ENCODE data around the gene TPBGL. TPM values are rescaled to one million over a fixed set of nuclear protein-coding genes. Genes with fewer than 3 reads are reported as not detected.

Gene TPBGL
- total and polyA plus RNA-seq, 4 donors: 0.11 to 3.3 (median 1.6) TPM

GRCh38 chr11:75242722-75243600 lies 2.4 kb downstream of the TPBGL start:
- no peaks in the 10 kb centered on the region for H3K36me3 ChIP-seq (ENCODE audit: control insufficient read depth, insufficient read depth, low read length)
- H3K4me3 ChIP-seq (ENCODE audit: low read depth, low read length): no peak overlapping the region
- H3K9me3 ChIP-seq (ENCODE audit: control insufficient read depth, insufficient read depth, low read length): no peaks in the 10 kb centered on the region
- H3K4me1 ChIP-seq (ENCODE audit: control insufficient read depth, insufficient read depth, low read length): peaks cover 19% of the 10 kb centered on the region
- no peak for DNase-seq (ENCODE audit: low read depth in 4 of 6, low spot score in 6 of 6)
- H3K27me3 ChIP-seq (ENCODE audit: control insufficient read depth, insufficient read depth, low read length): peaks cover 24% of the 10 kb centered on the region
- WGBS (ENCODE audit: insufficient coverage): 83% methylated on average over 10 of the region's 16 CpGs
- no peak overlapping the region for H3K27ac ChIP-seq (ENCODE audit: low read depth, low read length)

DNA sequence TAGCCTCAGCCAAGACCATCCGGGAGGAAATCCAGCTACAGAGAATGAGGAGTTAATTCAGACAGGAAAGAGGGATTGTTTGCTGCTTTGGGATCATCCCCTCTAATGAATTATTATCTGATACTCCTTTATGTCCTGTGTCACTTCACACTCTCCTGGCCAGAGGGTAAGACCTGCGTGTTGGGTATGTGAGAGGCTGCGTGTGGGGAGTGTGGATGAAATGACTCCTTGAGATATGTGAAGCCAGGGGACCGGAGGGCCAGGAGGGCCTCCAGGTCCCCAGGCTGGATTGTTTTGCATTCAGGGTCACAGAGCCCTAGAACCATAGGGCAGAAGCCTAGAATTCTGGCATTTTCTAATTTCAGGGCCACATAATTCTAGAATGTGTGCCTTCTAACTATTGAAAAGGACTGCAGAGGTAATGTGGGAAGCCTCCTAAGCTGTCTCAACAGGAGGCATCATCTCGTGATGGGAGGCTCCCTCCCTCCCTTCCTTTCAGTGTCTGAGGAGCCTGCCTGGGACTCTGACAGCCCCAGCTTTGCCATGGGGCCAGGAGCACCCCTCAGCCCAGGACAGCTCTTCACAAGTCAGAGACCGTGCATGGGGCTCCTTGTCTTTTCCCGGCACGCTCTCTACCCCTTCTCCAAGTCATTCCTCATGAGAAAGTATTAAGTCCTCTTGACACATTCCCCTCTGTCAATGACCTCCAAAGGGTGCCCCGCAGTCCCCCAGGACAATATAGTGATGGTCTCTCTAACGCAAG lies 3.7 kb downstream of the TPBGL start:
- peaks cover 24% of the 10 kb centered on the region for H3K4me1 ChIP-seq (ENCODE audit: control insufficient read depth, insufficient read depth, low read length)
- DNase-seq (ENCODE audit: low read depth in 4 of 6, low spot score in 6 of 6): no peak
- H3K27ac ChIP-seq (ENCODE audit: low read depth, low read length): no peak overlapping the region
- H3K27me3 ChIP-seq (ENCODE audit: control insufficient read depth, insufficient read depth, low read length): peaks cover 24% of the 10 kb centered on the region
- WGBS (ENCODE audit: insufficient coverage): 76% methylated on average over 6 of the region's 10 CpGs
- H3K4me3 ChIP-seq (ENCODE audit: low read depth, low read length): no peak overlapping the region
- H3K36me3 ChIP-seq (ENCODE audit: control insufficient read depth, insufficient read depth, low read length): no peaks in the 10 kb centered on the region
- no peaks in the 10 kb centered on the region for H3K9me3 ChIP-seq (ENCODE audit: control insufficient read depth, insufficient read depth, low read length)

- no peak overlapping the region for H3K27ac ChIP-seq (ENCODE audit: low read depth, low read length)
- peaks cover 17% of the 10 kb centered on the region for H3K27me3 ChIP-seq (ENCODE audit: control insufficient read depth, insufficient read depth, low read length)
- DNase-seq (ENCODE audit: low read depth in 4 of 6, low spot score in 6 of 6): no peak
- peaks cover 19% of the 10 kb centered on the region for H3K4me1 ChIP-seq (ENCODE audit: control insufficient read depth, insufficient read depth, low read length)
- no CpG with 5 or more reads among the region's 5 CpGs for WGBS (ENCODE audit: insufficient coverage)
- no peak overlapping the region for H3K4me3 ChIP-seq (ENCODE audit: low read depth, low read length)
- H3K9me3 ChIP-seq (ENCODE audit: control insufficient read depth, insufficient read depth, low read length): no peaks in the 10 kb centered on the region
- H3K36me3 ChIP-seq (ENCODE audit: control insufficient read depth, insufficient read depth, low read length): no peaks in the 10 kb centered on the region
Measured at GRCh38 chr11:75245356-75246005, 4.9 kb downstream of the TPBGL start.

DNA sequence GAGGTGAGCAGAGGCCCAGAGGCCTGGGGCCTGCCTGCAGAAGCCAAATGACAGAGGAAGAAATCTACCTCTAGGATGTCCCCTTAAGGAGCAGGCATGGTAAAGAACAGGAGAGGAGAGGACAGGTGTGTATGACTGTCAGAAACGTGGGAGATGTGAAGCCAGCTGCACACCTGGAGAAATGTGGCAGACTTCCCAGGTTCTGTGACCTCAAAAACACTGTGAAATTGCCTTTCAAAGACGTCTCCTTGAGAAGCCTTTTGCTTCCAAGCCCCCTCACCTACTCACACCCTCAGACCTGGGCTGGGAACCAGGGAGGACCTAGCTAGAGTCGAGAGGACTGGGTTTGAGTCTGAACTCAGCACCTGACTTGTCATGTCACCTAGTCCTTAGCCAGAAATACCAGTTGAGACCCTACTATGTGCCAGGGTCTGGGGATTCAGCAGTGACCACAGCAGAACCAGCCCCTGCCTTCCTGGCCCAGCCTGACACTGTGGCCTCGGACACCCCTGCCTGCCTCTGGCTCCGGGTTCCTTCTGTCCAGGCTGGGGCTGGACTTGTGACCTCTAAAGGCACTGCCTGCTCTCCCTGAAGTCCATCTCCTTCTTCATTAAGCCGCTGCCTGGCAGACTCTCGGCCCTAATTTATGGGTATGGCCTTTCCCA lies 5.6 kb downstream of the TPBGL start:
- Histone ChIP-seq H3K27ac (ENCODE audit: low read depth, low read length) (no peak overlapping the region), H3K4me3 (ENCODE audit: low read depth, low read length) (no peak overlapping the region), H3K36me3 (ENCODE audit: control insufficient read depth, insufficient read depth, low read length) (no peaks in the 10 kb centered on the region), H3K9me3 (ENCODE audit: control insufficient read depth, insufficient read depth, low read length) (no peaks in the 10 kb centered on the region), H3K27me3 (ENCODE audit: control insufficient read depth, insufficient read depth, low read length) (peaks cover 16% of the 10 kb centered on the region), H3K4me1 (ENCODE audit: control insufficient read depth, insufficient read depth, low read length) (peaks cover 15% of the 10 kb centered on the region)
- WGBS (ENCODE audit: insufficient coverage): 65% methylated on average over 6 of the region's 7 CpGs
- no peak for DNase-seq (ENCODE audit: low read depth in 4 of 6, low spot score in 6 of 6)

DNA sequence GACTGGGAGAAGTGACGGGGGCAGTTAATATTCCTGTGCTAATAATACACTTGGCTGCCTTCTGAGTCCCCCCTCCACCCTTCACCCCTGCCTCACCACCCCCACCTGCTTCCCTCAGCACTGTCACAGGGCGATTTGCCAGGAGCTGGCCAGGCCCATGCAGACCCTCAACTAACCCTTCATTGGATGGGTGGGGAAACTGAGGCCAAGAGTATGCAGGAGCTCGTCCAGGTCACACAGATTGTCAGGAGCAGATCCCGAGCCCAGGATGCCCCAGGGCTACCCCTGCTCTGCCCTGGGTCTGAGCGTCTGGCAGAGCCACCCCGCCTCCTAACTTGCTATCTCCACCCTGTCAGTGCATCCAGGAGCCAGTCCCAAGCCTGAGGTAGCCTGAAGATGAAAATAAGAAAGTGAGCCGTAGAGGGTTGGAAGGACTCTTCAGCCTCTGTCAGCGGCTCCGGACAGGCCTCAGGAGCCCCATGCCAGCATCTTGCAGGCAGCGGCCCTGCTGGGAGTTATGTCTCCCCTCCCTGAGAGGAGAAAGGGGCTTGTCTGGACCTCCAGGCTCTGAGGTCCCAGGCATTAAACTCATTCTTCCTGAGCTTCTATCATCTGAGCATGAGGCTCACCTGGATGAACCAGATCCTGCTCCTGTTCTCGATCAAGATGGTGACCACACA lies 6.2 kb downstream of the TPBGL start:
- Histone ChIP-seq H3K4me1 (ENCODE audit: control insufficient read depth, insufficient read depth, low read length) (peaks cover 14% of the 10 kb centered on the region), H3K4me3 (ENCODE audit: low read depth, low read length) (no peak overlapping the region), H3K27me3 (ENCODE audit: control insufficient read depth, insufficient read depth, low read length) (peaks cover 16% of the 10 kb centered on the region), H3K36me3 (ENCODE audit: control insufficient read depth, insufficient read depth, low read length) (no peaks in the 10 kb centered on the region), H3K9me3 (ENCODE audit: control insufficient read depth, insufficient read depth, low read length) (no peaks in the 10 kb centered on the region), H3K27ac (ENCODE audit: low read depth, low read length) (no peak overlapping the region)
- DNase-seq (ENCODE audit: low read depth in 4 of 6, low spot score in 6 of 6): no peak
- WGBS (ENCODE audit: insufficient coverage): 74% methylated on average over 5 of the region's 11 CpGs

DNA sequence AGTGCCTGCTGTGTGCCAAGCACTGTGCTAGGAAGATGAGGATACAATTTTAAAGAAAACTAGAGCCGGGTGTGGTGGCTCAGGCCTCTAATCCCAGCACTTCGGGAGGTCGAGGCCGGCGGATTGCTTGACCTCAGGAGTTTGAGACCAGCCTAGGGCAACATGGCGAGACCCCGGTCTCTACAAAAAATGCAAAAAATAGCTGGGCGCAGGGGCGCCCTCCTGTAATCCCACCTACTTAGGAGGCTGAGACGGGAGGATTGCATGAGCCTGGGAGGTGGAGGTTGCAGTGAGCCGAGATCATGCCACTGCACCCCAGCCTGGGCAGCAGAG lies 8.3 kb downstream of the TPBGL start:
- no peak overlapping the region for H3K4me3 ChIP-seq (ENCODE audit: low read depth, low read length)
- no peak for DNase-seq (ENCODE audit: low read depth in 4 of 6, low spot score in 6 of 6)
- no peaks in the 10 kb centered on the region for H3K36me3 ChIP-seq (ENCODE audit: control insufficient read depth, insufficient read depth, low read length)
- H3K27ac ChIP-seq (ENCODE audit: low read depth, low read length): no peak overlapping the region
- peaks cover under 1% of the 10 kb centered on the region for H3K27me3 ChIP-seq (ENCODE audit: control insufficient read depth, insufficient read depth, low read length)
- peaks cover 4% of the 10 kb centered on the region for H3K9me3 ChIP-seq (ENCODE audit: control insufficient read depth, insufficient read depth, low read length)
- WGBS (ENCODE audit: insufficient coverage): 27% methylated on average over 6 of the region's 11 CpGs
- peaks cover 5% of the 10 kb centered on the region for H3K4me1 ChIP-seq (ENCODE audit: control insufficient read depth, insufficient read depth, low read length)

GRCh38 chr11:75249704-75250103 lies 9.1 kb downstream of the TPBGL start:
- peaks cover 4% of the 10 kb centered on the region for H3K9me3 ChIP-seq (ENCODE audit: control insufficient read depth, insufficient read depth, low read length)
- DNase-seq (ENCODE audit: low read depth in 4 of 6, low spot score in 6 of 6): no peak
- H3K27me3 ChIP-seq (ENCODE audit: control insufficient read depth, insufficient read depth, low read length): no peaks in the 10 kb centered on the region
- no peak overlapping the region for H3K27ac ChIP-seq (ENCODE audit: low read depth, low read length)
- H3K36me3 ChIP-seq (ENCODE audit: control insufficient read depth, insufficient read depth, low read length): no peaks in the 10 kb centered on the region
- WGBS (ENCODE audit: insufficient coverage): 62% methylated on average over 3 of the region's 3 CpGs
- peaks cover 5% of the 10 kb centered on the region for H3K4me1 ChIP-seq (ENCODE audit: control insufficient read depth, insufficient read depth, low read length)
- no peak overlapping the region for H3K4me3 ChIP-seq (ENCODE audit: low read depth, low read length)

DNA sequence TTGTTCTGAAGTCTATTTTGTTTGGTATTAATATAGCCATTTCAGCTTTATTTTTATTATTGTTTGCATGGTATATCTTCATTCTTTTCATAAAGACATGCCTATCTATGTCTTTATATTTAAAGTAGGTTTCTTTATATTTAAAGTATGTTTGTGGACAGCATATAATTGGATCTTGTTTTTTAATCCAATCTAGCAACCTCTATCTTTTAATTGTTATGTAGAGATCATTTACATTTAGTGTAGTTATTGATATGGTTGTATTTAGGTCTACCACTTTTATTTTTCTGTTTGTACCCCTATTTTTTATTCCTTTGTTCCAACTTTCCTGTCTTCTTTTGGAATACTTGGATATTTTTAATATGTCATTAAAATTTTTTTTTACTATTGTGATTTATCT lies 13.8 kb downstream of the TPBGL start:
- DNase-seq (ENCODE audit: low read depth in 4 of 6, low spot score in 6 of 6): no peak
- Histone ChIP-seq H3K27me3 (ENCODE audit: control insufficient read depth, insufficient read depth, low read length) (no peaks in the 10 kb centered on the region), H3K27ac (ENCODE audit: low read depth, low read length) (no peak overlapping the region), H3K36me3 (ENCODE audit: control insufficient read depth, insufficient read depth, low read length) (no peaks in the 10 kb centered on the region), H3K4me3 (ENCODE audit: low read depth, low read length) (no peak overlapping the region), H3K9me3 (ENCODE audit: control insufficient read depth, insufficient read depth, low read length) (peaks cover 4% of the 10 kb centered on the region), H3K4me1 (ENCODE audit: control insufficient read depth, insufficient read depth, low read length) (no peaks in the 10 kb centered on the region)
